Endodermal cell (in vitro differentiated cells): ENCODE measurements around the gene SYNE2. TPM values are rescaled to one million over a fixed set of nuclear protein-coding genes. Genes with fewer than 3 reads are reported as not detected.

ENCODE experiments used
- DNase-seq: peaks from one replicate; pipeline ENCODE4 v3.0.0-alpha.2; 2017
- H3K27ac ChIP-seq: 2 replicates; pipeline ENCODE4 v1.5.1; 2013; ENCODE audit warnings: mild to moderate bottlenecking, low read depth, low read length, moderate library complexity
- H3K27me3 ChIP-seq: 2 replicates; pipeline ENCODE4 v1.6.1; 2013; ENCODE audit warnings: mild to moderate bottlenecking, low read length, moderate library complexity; ENCODE audit not compliant: insufficient read depth, control insufficient read depth, poor library complexity, severe bottlenecking
- H3K36me3 ChIP-seq: 2 replicates; pipeline ENCODE4 v1.7.0; 2013; ENCODE audit warnings: mild to moderate bottlenecking, low read length, moderate library complexity; ENCODE audit not compliant: control insufficient read depth, insufficient read depth
- H3K4me1 ChIP-seq: one replicate; pipeline ENCODE4 v1.7.0; 2013; ENCODE audit warnings: low read length; ENCODE audit not compliant: control insufficient read depth, insufficient read depth
- H3K4me3 ChIP-seq: 2 replicates; pipeline ENCODE4 v1.5.1; 2013; ENCODE audit warnings: mild to moderate bottlenecking, low read length, moderate library complexity
- H3K9ac ChIP-seq: 2 replicates; pipeline ENCODE4 v1.6.1; 2013; ENCODE audit warnings: mild to moderate bottlenecking, low read length, moderate library complexity; ENCODE audit not compliant: poor library complexity, severe bottlenecking; ENCODE audit errors: extremely low read depth
- H3K9me3 ChIP-seq: 2 replicates; pipeline ENCODE4 v1.6.1; 2013; ENCODE audit warnings: mild to moderate bottlenecking, low read length, moderate library complexity; ENCODE audit not compliant: control insufficient read depth
- H3K27ac Mint-ChIP-seq: 2 replicates; pipeline ENCODE4 v1.8.0; 2020; ENCODE audit warnings: mixed read lengths
- H3K27me3 Mint-ChIP-seq: 2 replicates; pipeline ENCODE4 v1.8.0; 2021; ENCODE audit warnings: mild to moderate bottlenecking, mixed read lengths; ENCODE audit not compliant: insufficient read depth
- H3K36me3 Mint-ChIP-seq: 2 replicates; pipeline ENCODE4 v1.8.0; 2020; ENCODE audit warnings: low read depth, mixed read lengths
- H3K4me1 Mint-ChIP-seq: 2 replicates; pipeline ENCODE4 v1.8.0; 2020; ENCODE audit warnings: mixed read lengths
- H3K4me3 Mint-ChIP-seq: 2 replicates; pipeline ENCODE4 v1.8.0; 2020; ENCODE audit warnings: mild to moderate bottlenecking, moderate library complexity, mixed read lengths
- H3K9me3 Mint-ChIP-seq: 2 replicates; pipeline ENCODE4 v1.8.0; 2020; ENCODE audit warnings: mild to moderate bottlenecking, mixed read lengths
- WGBS, 2 experiments: methylation state at CpG; one replicate each; pipeline versions ENCODE4 v1.1.5 to v1.1.7; 2013; ENCODE audit warnings: missing lambda C conversion rate in 2 of 2, mixed read lengths in 1 of 2; ENCODE audit not compliant: insufficient coverage in 1 of 2, insufficient read length in 1 of 2; 5-methylcytosine and 5-hydroxymethylcytosine counted together
- total RNA-seq, 2 donors: library from RNA; stranded (reverse); fragmentation: NEBNext Ultra II Directional in 1 of 2; extraction: Animal tissue kit (Norgen Biotek cat#: 25700) in 1 of 2; gene quantifications; 2 replicates in 1 of 2; 3 replicates in 1 of 2; pipeline ENCODE4 v1.2.1, GENCODE V29; 2021
- TF ChIP-seq, protein P1 (sequence below): fragments of 200-600 bp; sonication (generic); conservative IDR thresholded peaks from 2 replicates; pipeline ENCODE4 v1.5.0; 2021; ENCODE audit warnings: antibody characterized with exemption, mild to moderate bottlenecking

SYNE2 gene
- total RNA-seq, 2 donors from 2014 or later: 65.8 to 70.0 TPM

DNA sequence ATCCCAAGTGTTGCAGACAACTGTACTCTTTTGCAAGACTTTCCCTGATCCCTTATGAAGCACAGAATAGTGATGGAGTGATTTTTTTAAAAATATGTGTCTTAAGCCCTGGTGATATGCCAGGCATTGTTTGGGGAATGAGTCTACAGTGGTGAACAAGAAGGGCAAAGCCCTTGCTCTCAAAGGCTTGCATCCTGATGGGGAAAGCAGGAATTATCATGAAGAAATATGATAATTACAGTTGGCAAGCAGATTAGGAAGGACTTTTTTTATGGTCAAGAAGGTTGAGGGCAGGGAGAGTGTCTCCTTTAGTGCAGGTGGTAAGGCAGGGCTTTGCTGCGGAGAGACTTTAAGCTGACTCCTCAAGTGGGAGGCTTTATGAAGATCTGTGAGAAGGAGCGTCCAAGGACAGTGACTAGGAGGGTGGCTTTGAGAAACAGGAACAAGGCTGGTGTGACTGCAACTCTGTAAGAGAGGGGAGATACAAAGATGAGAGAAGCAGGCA, 100.2 kb downstream of the SYNE2 start:
- no peak for DNase-seq
- Mint-ChIP-seq H3K27me3 (no peaks in the 10 kb centered on the region), H3K4me3 (no peak overlapping the region), H3K9me3 (no peaks in the 10 kb centered on the region), H3K27ac (no peak overlapping the region), H3K4me1 (peaks cover 6% of the 10 kb centered on the region), H3K36me3 (peaks cover 18% of the 10 kb centered on the region)
- H3K27ac ChIP-seq: no peak overlapping the region
- H3K9ac ChIP-seq: no peak overlapping the region
- H3K4me1 ChIP-seq: no peaks in the 10 kb centered on the region
- WGBS, 2 experiments: 91 to 100% methylated on average over 2 of the region's 2 CpGs
- peaks cover 34% of the 10 kb centered on the region for H3K36me3 ChIP-seq
- H3K4me3 ChIP-seq: no peak overlapping the region
- H3K9me3 ChIP-seq: no peaks in the 10 kb centered on the region
- TF ChIP-seq, protein P1, sequence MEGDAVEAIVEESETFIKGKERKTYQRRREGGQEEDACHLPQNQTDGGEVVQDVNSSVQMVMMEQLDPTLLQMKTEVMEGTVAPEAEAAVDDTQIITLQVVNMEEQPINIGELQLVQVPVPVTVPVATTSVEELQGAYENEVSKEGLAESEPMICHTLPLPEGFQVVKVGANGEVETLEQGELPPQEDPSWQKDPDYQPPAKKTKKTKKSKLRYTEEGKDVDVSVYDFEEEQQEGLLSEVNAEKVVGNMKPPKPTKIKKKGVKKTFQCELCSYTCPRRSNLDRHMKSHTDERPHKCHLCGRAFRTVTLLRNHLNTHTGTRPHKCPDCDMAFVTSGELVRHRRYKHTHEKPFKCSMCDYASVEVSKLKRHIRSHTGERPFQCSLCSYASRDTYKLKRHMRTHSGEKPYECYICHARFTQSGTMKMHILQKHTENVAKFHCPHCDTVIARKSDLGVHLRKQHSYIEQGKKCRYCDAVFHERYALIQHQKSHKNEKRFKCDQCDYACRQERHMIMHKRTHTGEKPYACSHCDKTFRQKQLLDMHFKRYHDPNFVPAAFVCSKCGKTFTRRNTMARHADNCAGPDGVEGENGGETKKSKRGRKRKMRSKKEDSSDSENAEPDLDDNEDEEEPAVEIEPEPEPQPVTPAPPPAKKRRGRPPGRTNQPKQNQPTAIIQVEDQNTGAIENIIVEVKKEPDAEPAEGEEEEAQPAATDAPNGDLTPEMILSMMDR: no peak
- no peaks in the 10 kb centered on the region for H3K27me3 ChIP-seq

DNA sequence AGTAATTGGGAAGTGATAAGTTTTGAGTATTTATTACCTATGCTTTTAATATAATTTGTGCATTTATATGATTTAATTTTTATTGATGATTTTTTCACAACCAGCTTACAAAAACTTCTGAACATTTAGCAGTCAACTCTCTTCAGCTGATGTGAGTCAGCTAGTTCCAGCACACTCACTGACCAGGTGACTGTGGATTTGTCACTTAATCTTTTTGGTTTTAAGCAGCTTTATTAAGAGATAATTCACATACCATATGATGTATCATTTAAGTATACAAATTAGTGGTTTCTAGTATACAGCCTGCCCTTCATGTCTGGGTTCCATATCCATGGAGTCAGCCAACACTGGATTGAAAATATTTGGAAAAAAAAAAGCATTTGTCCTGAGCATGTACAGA, 103.5 kb downstream of the SYNE2 start:
- no peak overlapping the region for H3K27ac Mint-ChIP-seq
- H3K9me3 Mint-ChIP-seq: no peaks in the 10 kb centered on the region
- Histone ChIP-seq H3K4me3 (no peak overlapping the region), H3K27ac (no peak overlapping the region), H3K9ac (no peak overlapping the region), H3K4me1 (no peaks in the 10 kb centered on the region), H3K9me3 (no peaks in the 10 kb centered on the region), H3K27me3 (no peaks in the 10 kb centered on the region), H3K36me3 (peaks cover 24% of the 10 kb centered on the region)
- no peak overlapping the region for H3K4me3 Mint-ChIP-seq
- H3K27me3 Mint-ChIP-seq: no peaks in the 10 kb centered on the region
- no peak for DNase-seq
- TF ChIP-seq, protein P1: no peak
- peaks cover 10% of the 10 kb centered on the region for H3K36me3 Mint-ChIP-seq
- peaks cover 6% of the 10 kb centered on the region for H3K4me1 Mint-ChIP-seq

DNA sequence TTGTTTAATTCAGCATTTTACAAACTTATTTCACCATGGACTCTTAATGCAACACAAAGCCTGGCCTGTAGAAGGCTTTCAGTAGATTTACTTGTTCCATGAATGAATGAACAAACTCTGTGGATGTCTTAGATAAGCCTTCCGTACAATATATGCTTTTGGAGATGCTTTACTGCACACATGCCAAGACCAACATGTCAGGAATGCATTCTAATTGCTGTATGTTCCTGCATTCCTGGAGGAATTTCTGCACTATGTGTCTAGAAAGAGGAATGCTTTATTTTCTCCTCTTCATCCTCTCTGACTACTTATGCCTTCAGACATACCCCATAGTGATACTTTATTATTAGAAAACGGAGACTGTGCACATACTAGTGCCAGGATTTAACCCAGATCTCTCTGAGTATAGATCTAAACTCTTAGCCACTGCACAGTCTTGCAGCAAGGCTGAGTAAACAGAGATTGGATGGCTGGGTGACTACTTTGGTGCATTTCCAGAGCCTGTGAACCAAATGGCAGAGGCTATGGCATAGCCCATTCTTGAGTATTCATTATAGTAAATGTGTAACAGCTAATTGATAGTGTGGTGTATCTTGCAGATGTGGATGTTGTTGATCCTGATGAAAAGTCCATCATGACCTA, 108.2 kb downstream of the SYNE2 start:
- peaks cover 2% of the 10 kb centered on the region for H3K4me1 Mint-ChIP-seq
- no peak overlapping the region for H3K4me3 Mint-ChIP-seq
- TF ChIP-seq, protein P1: no peak
- Histone ChIP-seq H3K9ac (no peak overlapping the region), H3K36me3 (peaks cover 7% of the 10 kb centered on the region), H3K4me3 (no peak overlapping the region), H3K9me3 (no peaks in the 10 kb centered on the region), H3K27ac (no peak overlapping the region), H3K27me3 (no peaks in the 10 kb centered on the region), H3K4me1 (no peaks in the 10 kb centered on the region)
- H3K27ac Mint-ChIP-seq: no peak overlapping the region
- H3K9me3 Mint-ChIP-seq: no peaks in the 10 kb centered on the region
- no peak for DNase-seq
- no peaks in the 10 kb centered on the region for H3K27me3 Mint-ChIP-seq
- H3K36me3 Mint-ChIP-seq: peaks cover under 1% of the 10 kb centered on the region
- 83 to 91% methylated on average over 1 to 2 of the region's 2 CpGs for WGBS, 2 experiments
